Measurements from ENCODE around the gene RALY. TPM values are rescaled to one million over a fixed set of nuclear protein-coding genes. Genes with fewer than 3 reads are reported as not detected.

RALY gene
- total and polyA plus RNA-seq, 2 donors (not counting 3 experiments of a cell fraction or from before 2014, with no cell fraction given) = 142 to 146 TPM

DNA sequence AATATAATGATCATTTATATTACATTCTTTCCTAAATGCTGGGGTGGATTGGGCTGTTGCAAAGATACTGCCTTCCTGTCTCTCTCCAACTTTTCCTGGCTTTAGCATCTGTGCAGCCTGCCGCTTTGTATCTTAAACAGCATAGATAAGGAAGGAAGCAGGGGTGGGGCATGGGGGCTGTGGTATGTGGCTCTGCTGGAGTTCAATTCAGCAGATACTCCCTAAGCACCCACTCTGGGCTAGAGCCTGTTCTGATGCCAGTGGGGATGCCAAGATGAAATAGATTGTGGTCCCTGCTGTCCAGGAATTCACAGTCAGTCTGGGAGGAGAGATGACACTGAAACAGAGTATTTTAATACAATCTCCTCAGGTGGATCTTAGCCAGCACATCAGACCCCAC, 61.6 kb downstream of the RALY start:
- H3K9ac ChIP-seq (replicated peaks; ENCODE audit: extremely low read depth, insufficient read depth, low read length) = no peak overlapping the region
- POLR2A ChIA-PET = no interaction called here
- no peaks in the 10 kb centered on the region for H3K9me3 ChIP-seq (replicated peaks; ENCODE audit: control insufficient read depth, insufficient read depth, low read length)
- TF ChIP-seq, protein P1, sequence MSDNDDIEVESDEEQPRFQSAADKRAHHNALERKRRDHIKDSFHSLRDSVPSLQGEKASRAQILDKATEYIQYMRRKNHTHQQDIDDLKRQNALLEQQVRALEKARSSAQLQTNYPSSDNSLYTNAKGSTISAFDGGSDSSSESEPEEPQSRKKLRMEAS (IDR thresholded peaks at IDR 0.05; ENCODE audit: insufficient read depth, insufficient read length) = no peak
- TF ChIP-seq JUN (IDR thresholded peaks at IDR 0.05; ENCODE audit: borderline replicate concordance, insufficient read depth, insufficient read length, low read depth) (no peak), FOS (IDR thresholded peaks at IDR 0.05; ENCODE audit: borderline replicate concordance, insufficient read depth, low read length) (no peak), EZH2 (IDR thresholded peaks at IDR 0.05; ENCODE audit: borderline replicate concordance, low read depth, low read length, severe bottlenecking) (no peak), POLR2A (IDR thresholded peaks at IDR 0.05; ENCODE audit: low read depth, low read length) (no peak), CTCF (IDR thresholded peaks at IDR 0.05; ENCODE audit: extremely low read depth in 1 of 2, insufficient read depth in 1 of 2, low read depth in 1 of 2, low read length in 2 of 2) (no peak), MYC (IDR thresholded peaks at IDR 0.05; ENCODE audit: low read depth, low read length) (no peak), GATA2 (IDR thresholded peaks at IDR 0.05; ENCODE audit: insufficient read depth, insufficient read length, low read depth, low read length) (no peak), POLR2AphosphoS5 (IDR thresholded peaks at IDR 0.05; ENCODE audit: insufficient read depth, low read depth, low read length) (no peak)
- no peaks in the 10 kb centered on the region for H3K9me1 ChIP-seq (replicated peaks; ENCODE audit: control insufficient read depth, extremely low read depth, insufficient read depth, low read length)
- intact Hi-C loops (cut with micrococcal nuclease) (no loop called here), dilution Hi-C loops (cut with MboI; ENCODE audit: extremely low pct_ligation_motif_present, low sequenced_read_pairs) (no loop called here)
- no peak overlapping the region for H2AFZ ChIP-seq (ENCODE audit: low read depth, low read length)
- FAIRE-seq (no peak), DNase-seq (ENCODE audit: low read depth, low spot score) (peak; percentile 2)
- no TSS peak for BruUV-seq (replicated peaks)
- no peaks in the 10 kb centered on the region for H3K27me3 ChIP-seq (ENCODE audit: control insufficient read depth in 2 of 2, insufficient read depth in 2 of 2, low read length in 2 of 2)
- H3K27ac ChIP-seq (ENCODE audit: insufficient read depth, low read depth, low read length) = no peak overlapping the region
- H3K36me3 ChIP-seq (ENCODE audit: control insufficient read depth in 2 of 2, extremely low read depth in 1 of 2, insufficient read depth in 2 of 2, low read length in 2 of 2) = no peaks in the 10 kb centered on the region
- CTCF ChIA-PET = no interaction called here
- peaks cover 64% of the 10 kb centered on the region for H3K79me2 ChIP-seq (ENCODE audit: control insufficient read depth, insufficient read depth, low read length)
- peaks cover 5% of the 10 kb centered on the region for H4K20me1 ChIP-seq (replicated peaks; ENCODE audit: control insufficient read depth, extremely low read depth, insufficient read depth, low read length)
- no peak overlapping the region for H3K4me3 ChIP-seq (replicated peaks in 1 of 3; ENCODE audit: insufficient read depth in 1 of 3, low read depth in 1 of 3, low read length in 3 of 3)
- peaks cover 5% of the 10 kb centered on the region for H3K4me1 ChIP-seq (ENCODE audit: control insufficient read depth, extremely low read depth, insufficient read depth, low read length)
- H3K4me2 ChIP-seq (ENCODE audit: insufficient read depth, low read length) = no peak overlapping the region

Data from endothelial cell of umbilical vein (primary cell).